Hepatocyte (in vitro differentiated cells): ENCODE results near the gene RHOXF2.
"Not testable (repeated sequence)": the region's sequence is repeated elsewhere in the genome, so short reads cannot be mapped to it uniquely, and the experiment has no call there.

ENCODE experiments used
- EZH2 ChIP-seq: fragments of 200-600 bp; sonication (generic); IDR thresholded peaks from 2 replicates; pipeline ENCODE4 v1.6.1; 2016; ENCODE audit warnings: antibody characterized with exemption, mild to moderate bottlenecking, borderline replicate concordance
- EZH2phosphoT487 ChIP-seq: fragments of 200-600 bp; sonication (generic); IDR thresholded peaks from one replicate; pipeline ENCODE4 v1.6.1; 2018; ENCODE audit warnings: antibody characterized with exemption, mild to moderate bottlenecking, low read depth, moderate library complexity; ENCODE audit not compliant: unreplicated experiment, severe bottlenecking
- TF ChIP-seq, protein P1 (sequence below): fragments of 200-600 bp; sonication (generic); IDR thresholded peaks from 2 replicates; pipeline ENCODE4 v1.5.1; 2016; ENCODE audit warnings: antibody characterized with exemption, mild to moderate bottlenecking; ENCODE audit not compliant: poor library complexity

DNA sequence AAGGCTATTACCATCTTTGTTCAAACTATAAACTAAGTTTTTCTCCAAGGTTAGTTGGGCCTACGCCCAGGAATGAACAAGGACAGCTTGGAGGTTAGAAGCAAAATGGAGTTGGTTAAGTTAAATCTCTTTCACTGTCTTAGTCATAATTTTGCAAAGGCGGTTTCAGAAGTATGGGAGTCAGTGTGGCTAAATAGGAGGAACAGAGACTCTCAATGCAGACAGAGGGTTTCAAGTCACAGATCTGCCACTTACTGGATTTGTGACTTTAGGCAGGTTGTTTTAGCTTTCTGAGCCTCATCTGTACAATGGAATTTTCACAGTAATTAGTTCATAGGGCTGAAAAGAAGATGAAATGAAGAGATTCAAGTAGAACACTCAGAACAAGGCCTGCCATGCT is 35.3 kb downstream of the RHOXF2 start:
- TF ChIP-seq EZH2, EZH2phosphoT487: not testable (repeated sequence)
- TF ChIP-seq, protein P1, sequence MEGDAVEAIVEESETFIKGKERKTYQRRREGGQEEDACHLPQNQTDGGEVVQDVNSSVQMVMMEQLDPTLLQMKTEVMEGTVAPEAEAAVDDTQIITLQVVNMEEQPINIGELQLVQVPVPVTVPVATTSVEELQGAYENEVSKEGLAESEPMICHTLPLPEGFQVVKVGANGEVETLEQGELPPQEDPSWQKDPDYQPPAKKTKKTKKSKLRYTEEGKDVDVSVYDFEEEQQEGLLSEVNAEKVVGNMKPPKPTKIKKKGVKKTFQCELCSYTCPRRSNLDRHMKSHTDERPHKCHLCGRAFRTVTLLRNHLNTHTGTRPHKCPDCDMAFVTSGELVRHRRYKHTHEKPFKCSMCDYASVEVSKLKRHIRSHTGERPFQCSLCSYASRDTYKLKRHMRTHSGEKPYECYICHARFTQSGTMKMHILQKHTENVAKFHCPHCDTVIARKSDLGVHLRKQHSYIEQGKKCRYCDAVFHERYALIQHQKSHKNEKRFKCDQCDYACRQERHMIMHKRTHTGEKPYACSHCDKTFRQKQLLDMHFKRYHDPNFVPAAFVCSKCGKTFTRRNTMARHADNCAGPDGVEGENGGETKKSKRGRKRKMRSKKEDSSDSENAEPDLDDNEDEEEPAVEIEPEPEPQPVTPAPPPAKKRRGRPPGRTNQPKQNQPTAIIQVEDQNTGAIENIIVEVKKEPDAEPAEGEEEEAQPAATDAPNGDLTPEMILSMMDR, result not testable (repeated sequence)
